ENCODE data around the gene DCC.

DNA sequence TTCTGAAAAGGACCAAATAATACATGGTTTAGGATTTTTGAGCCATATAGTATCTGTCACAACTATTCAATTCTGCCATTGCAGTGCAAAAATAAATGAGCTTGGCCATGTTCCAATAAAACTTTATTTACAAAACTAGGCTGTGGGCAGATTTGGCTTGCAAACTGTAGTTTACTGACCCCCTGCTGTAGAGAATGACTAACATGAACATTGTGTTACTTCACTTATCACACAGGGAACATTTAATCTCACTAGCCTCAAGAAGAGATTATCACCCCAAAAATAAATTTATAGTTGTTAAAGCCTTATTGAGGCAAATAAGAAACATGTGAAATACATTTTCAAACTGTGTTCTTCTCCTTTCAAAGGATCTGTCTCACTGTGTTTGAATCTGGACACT lies 1118.3 kb downstream of the DCC start:
- TF ChIP-seq, protein P1, sequence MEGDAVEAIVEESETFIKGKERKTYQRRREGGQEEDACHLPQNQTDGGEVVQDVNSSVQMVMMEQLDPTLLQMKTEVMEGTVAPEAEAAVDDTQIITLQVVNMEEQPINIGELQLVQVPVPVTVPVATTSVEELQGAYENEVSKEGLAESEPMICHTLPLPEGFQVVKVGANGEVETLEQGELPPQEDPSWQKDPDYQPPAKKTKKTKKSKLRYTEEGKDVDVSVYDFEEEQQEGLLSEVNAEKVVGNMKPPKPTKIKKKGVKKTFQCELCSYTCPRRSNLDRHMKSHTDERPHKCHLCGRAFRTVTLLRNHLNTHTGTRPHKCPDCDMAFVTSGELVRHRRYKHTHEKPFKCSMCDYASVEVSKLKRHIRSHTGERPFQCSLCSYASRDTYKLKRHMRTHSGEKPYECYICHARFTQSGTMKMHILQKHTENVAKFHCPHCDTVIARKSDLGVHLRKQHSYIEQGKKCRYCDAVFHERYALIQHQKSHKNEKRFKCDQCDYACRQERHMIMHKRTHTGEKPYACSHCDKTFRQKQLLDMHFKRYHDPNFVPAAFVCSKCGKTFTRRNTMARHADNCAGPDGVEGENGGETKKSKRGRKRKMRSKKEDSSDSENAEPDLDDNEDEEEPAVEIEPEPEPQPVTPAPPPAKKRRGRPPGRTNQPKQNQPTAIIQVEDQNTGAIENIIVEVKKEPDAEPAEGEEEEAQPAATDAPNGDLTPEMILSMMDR (IDR thresholded peaks at IDR 0.05; ENCODE audit: low read depth, low read length, poor library complexity, severe bottlenecking) = no peak
- TF ChIP-seq EZH2phosphoT487 (IDR thresholded peaks at IDR 0.05; ENCODE audit: borderline replicate concordance, low read length) = no peak
